DMS79 treated with DMSO at 0.1 percent for 48 hours (cell line): ENCODE measurements around the gene ADD2.
A peak's percentile ranks its signal among the peaks of the same experiment; 100 is the strongest.

ENCODE experiments used
- DNase-seq: peaks from one replicate; lab custom pipeline; 2025; lab: John Stamatoyannopoulos, UW

The ADD2 gene

GRCh38 chr2:70673041-70673647, 94.9 kb downstream of the ADD2 start:
- DNase-seq = no peak

GRCh38 chr2:70671092-70671675, 96.8 kb downstream of the ADD2 start:
- no peak for DNase-seq

DNA sequence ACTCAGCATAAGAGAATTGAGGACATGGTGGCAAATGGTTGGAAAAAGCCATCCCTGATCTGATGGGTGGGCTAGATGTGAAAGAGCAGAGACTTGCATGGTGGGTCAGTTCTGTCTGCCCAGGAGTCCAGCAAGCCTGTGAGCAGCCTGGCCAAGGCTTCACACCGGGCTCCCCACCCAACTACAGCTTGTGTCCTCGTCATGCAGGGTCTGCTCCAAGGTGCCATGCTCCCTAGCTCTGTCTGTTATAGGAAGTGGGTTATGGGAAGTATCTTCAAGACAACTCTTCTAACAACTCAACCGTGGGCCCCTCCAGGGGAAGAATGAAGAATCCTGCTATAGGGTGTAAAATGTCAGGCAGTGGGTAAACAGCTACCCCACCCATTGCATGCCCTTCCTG, 97.4 kb downstream of the ADD2 start:
- no peak for DNase-seq

- DNase-seq = no peak
Measured at GRCh38 chr2:70670202-70670601, 97.8 kb downstream of the ADD2 start.

GRCh38 chr2:70668911-70669310, 99.1 kb downstream of the ADD2 start:
- DNase-seq = no peak

DNA sequence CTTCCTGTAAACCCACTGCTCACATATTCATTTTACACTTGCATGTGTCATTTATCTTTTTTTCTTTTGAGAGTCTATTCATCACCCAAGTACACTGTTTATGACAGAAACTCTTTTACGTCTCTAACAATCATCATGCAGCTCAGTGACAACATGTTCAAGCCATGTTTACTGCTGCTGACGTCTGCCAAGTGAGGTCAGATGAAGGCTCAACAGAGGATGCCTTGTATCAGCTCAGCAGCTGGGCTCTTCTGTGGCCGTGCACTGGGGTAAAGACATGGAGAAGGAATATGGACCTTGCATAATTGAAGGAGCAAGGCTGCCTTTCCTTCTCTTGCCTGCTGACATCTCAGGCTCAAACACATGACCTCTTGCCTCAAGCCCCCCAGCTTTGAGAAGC, 99.6 kb downstream of the ADD2 start:
- no peak for DNase-seq

- DNase-seq = no peak
Measured at GRCh38 chr2:70664525-70664924, 103.5 kb downstream of the ADD2 start.

DNA sequence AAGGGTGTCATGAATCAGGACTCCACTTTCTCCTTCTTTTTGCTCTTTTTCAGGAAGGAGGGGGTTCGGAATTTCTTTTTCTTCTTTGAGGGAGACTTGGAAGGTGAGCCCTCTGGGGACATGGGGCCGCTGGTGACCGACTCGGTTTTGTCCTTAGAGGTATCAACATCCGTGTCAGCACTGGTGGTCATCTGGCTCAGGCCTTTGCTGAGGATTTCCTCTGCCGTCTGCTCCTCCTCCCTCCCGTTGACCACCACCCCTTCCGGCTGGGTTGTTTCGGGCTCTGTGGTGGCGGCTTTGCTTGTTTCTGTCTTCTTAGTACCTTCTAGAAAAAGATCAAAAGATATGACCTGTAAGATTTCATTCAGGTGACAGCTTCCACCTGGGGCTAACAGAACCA, 104.6 kb downstream of the ADD2 start:
- DNase-seq = no peak

DNA sequence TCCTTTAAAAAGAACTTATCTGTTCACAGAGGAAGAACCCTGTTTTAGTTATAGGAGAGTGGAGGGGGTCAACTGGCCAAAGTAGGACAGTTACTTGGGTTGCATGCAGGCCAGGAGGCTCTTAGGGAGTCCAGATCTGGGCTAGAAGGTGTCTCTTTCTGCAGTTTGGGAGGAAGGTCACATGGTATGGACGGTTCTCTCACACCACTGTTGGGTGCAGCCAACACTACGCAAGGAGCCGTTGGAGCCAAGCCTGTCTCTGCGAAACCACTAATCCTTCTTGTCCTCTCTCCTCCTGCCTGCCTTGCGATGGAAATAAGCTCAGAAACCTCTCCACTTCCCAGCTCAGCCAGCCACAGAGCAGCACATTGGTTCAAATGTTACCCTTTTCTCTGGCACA, 108.4 kb downstream of the ADD2 start:
- DNase-seq = no peak

GRCh38 chr2:70658476-70658875, 109.5 kb downstream of the ADD2 start:
- peak; percentile 4 for DNase-seq

DNA sequence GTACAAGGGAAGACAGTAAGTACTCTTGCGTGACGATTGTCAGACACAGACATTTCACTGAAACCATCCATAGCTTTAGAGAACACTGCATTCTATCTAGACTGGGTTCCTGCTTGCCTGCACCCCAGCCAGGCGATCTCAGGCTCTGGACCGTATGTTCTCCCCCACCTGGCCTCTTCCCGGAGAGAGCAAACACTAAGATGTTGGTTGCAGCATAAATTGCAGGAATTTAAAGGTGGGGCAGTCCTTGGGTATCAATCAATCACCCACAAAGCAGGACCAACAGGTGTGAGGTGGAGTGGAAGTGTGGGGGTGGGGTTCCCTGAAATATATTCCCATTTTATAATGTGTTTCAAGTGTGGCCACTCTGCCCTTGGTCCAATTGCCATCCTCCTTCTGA, 110.8 kb downstream of the ADD2 start:
- DNase-seq = no peak

DNA sequence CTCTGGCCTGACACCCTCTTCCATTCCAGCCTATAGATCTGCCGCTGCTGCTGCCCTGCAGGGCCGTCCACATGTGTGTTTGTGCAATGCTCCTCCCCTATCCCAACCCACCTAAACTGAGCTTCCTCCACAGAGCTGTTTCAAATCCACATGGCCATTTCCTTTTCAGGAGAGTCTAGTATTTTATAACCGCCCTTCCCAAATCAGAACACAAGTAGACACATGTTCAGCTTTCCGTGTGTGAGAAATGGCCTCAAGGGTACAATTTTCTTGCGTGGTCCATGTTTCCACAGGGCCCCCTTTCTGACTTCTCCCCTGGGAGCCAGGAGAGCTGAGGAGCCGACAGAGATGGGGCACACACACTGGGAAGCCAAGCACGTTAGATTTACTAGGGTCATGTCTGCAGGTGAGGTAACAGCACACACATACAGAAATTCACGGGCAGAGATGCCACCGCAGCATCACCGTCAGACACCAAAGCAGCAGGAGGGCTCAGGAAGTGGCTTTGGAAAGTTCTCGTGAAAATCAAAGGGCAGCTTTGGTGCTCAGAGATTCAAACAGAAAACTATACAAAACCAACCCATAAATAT, 111.5 kb downstream of the ADD2 start:
- DNase-seq = no peak

DNA sequence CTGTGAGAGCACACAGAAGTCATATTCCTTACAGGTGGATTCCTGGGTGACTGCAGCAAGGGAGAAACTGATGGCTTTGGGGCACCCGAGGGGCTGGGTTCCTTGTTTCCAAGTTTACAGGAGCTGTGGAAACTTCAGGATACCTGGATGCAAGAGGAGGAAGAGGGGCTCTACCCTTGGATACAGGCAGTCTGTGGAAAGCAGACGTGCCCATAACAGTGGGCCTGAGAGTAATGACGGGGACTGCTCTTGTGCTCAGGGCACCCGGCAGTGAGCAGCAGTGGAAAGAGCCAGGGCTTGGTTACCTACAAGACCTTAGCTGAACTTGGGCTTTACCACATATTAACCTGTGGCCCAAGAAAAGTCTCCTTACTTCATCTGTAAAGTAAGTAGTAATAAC, 112.2 kb downstream of the ADD2 start:
- DNase-seq = no peak

DNA sequence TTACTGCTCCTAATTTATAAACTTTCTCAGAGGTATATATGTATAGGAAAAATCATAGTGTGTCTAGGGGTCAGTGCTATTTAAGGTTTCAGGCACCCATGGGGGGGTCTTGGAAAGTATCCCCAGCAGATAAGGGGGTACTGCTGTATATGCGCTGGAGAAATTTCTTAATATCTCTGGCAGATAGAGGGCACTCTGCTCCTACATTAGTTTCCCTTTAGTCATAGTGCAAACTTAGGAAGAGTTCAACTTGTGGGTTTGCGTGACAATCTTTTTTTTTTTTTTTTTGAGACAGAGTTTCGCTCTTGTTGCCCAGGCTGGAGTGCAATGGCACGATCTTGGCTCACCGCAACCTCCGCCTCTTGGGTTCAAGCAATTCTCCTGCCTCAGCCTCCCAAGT, 112.8 kb downstream of the ADD2 start:
- peak; percentile 33 for DNase-seq

DNA sequence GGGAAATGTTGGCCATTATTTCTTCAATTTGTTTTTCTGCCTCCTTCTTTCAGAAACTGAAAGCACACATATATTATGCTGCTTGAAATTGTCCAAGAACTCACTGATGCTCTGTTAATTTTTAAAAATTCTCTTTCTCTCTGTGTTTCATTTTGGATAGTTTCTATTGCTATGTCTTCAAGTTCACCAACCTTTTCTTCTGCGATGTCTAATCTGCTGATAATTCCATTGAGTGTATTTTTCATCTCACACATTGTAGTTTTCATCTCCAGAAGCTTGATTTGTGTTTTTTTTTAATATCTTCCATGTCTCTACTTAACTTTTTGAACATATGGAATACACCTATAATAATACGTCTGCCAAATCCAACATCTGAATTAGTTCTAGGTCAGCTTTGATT, 116.3 kb downstream of the ADD2 start:
- no peak for DNase-seq

GRCh38 chr2:70651014-70651413, 117.0 kb downstream of the ADD2 start:
- DNase-seq = no peak

- no peak for DNase-seq
Measured at GRCh38 chr2:70648961-70649360, 119.0 kb downstream of the ADD2 start.

DNA sequence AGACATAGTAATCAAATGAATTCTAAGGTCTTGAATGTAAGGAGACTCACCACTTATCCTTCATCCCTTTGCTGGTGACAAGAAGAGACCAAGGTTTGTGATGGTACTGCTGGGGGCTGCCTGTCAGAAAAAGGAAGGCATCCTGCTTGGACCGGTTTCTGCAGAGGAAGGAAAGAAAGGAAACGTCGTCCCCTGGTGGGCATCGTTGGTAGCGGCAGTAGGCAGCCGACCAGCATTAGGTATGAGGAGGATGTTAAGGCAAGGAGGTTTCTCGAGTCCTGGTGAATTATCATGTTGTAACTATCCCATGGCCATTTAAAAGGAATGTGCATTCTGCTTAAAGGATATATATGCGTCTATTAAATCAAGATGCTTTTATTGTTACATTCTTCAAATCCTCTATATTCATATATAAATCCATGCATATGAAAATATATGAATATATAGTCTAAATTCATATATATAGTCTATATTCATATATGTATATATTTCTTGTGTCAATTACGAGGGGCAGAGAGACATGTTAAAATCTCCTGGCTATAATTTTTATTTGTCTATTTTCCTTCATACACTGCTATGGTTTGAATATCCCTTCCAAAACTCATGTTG, 120.0 kb downstream of the ADD2 start:
- DNase-seq = peak; percentile 69

DNA sequence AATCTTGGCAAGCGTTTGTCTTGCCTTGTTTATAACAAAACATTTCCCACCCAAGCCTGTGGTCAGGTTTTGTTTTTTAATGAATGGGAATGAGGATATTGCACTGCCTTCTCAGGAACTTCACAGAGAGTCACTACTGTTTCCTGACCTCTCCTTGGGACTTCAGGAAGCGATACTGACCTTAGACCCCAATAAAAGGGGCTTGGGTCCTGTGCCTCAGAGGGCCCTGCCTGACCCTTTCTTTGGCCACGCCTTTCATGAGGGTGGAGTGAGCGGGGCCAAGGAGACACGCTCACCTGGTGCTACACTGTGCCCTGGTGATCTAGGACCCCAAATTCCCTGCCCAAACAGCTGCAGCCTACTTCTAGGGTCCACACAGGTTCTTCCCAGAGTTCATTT, 121.6 kb downstream of the ADD2 start:
- no peak for DNase-seq

- no peak for DNase-seq
Measured at GRCh38 chr2:70645733-70646419, 122.1 kb downstream of the ADD2 start.

GRCh38 chr2:70643715-70644114, 124.3 kb downstream of the ADD2 start:
- DNase-seq = peak; percentile 12

GRCh38 chr2:70641263-70641784, 126.7 kb downstream of the ADD2 start:
- DNase-seq = no peak
